Uterus (tissue), 4 donors: ENCODE data around the gene LPP. TPM values are rescaled to one million over a fixed set of nuclear protein-coding genes. Genes with fewer than 3 reads are reported as not detected.
A peak's percentile ranks its signal among the peaks of the same experiment; 100 is the strongest.

Experiments used
- DNase-seq, 2 donors: peaks; one replicate each; pipeline ENCODE4 v3.0.0-alpha.2; 2019 to 2020
- H3K27ac ChIP-seq, 2 donors: fragments of 200-600 bp; sonication (generic); 1 replicate in 1 of 2; 2 replicates in 1 of 2; pipeline ENCODE4 v1.5.1; 2016 to 2018
- H3K27me3 ChIP-seq, 2 donors: fragments of 200-600 bp; sonication (generic); one replicate each; pipeline ENCODE4 v1.5.1; 2018 to 2019; ENCODE audit warnings: control low read depth in 1 of 2
- H3K36me3 ChIP-seq, 2 donors: fragments of 200-600 bp; sonication (generic); one replicate each; pipeline ENCODE4 v1.5.1; 2019; ENCODE audit warnings: control low read depth in 1 of 2
- H3K4me1 ChIP-seq, 2 donors: fragments of 200-600 bp; sonication (generic); one replicate each; pipeline ENCODE4 v1.5.1; 2018 to 2019; ENCODE audit warnings: control low read depth in 1 of 2
- H3K4me3 ChIP-seq, 2 donors: fragments of 200-600 bp; sonication (generic); 1 replicate in 1 of 2; 2 replicates in 1 of 2; pipeline ENCODE4 v1.5.1; 2018 to 2019; ENCODE audit warnings: mild to moderate bottlenecking in 1 of 2
- H3K9me3 ChIP-seq, 2 donors: fragments of 200-600 bp; sonication (generic); one replicate each; pipeline ENCODE4 v1.5.1; 2019; ENCODE audit warnings: control low read depth in 1 of 2
- POLR2A ChIP-seq, 2 donors: fragments of 450-650 bp; IDR thresholded peaks; one replicate each; pipeline ENCODE4 v1.6.1; 2016; ENCODE audit warnings: antibody characterized with exemption in 2 of 2, mild to moderate bottlenecking in 1 of 2, moderate library complexity in 1 of 2
- intact Hi-C: fragments of 100-400 bp; cut with DNase I; formaldehyde crosslinking; loops from one replicate; pipeline ENCODE4 v1.15.1; 2023; ENCODE audit warnings: low total_unique reads
- total RNA-seq, 4 donors: library from RNA; depleted of rRNA in 3 of 4; stranded (reverse); fragments of >200 nt in 3 of 4; gene quantifications; one replicate each; pipeline versions ENCODE4 v1.1.0 to v1.2.4, GENCODE V29; 2014 to 2023
- TF ChIP-seq, protein P1 (sequence below), 4 experiments: fragments of 200-600 bp in 2 of 4; fragments of 450-650 bp in 2 of 4; sonication (generic) in 2 of 4; IDR thresholded peaks; one replicate each; pipeline ENCODE4 v1.5.1; 2016 to 2019; ENCODE audit warnings: antibody characterized with exemption in 4 of 4, mild to moderate bottlenecking in 2 of 4, moderate library complexity in 1 of 4
- donor health status: DM: yes; HTN: yes; CAD: no.

LPP gene
- total RNA-seq, 4 donors from 2014 or later = 180 to 1,374 (median 712) TPM

DNA sequence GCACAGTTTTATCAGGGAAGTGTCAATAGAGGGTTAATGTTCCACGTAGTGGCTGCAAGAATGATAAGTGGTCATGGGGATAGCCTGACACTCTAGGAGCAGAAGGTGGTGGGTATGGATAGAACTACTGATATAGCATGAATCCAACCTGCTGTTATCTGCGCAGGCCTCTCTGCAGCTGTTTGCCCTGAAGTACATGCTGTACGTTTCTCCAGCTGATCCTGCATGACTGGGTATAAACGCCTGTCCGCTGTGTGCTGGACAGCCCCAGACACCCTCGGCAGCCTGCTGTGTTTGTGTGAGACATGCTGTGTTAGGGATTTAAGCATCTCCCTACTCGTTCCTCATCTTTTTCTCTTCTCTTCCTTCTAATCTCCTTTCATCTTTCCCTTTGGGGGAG, 87.1 kb downstream of the LPP start:
- no peaks in the 10 kb centered on the region for H3K9me3 ChIP-seq
- TF ChIP-seq, protein P1, sequence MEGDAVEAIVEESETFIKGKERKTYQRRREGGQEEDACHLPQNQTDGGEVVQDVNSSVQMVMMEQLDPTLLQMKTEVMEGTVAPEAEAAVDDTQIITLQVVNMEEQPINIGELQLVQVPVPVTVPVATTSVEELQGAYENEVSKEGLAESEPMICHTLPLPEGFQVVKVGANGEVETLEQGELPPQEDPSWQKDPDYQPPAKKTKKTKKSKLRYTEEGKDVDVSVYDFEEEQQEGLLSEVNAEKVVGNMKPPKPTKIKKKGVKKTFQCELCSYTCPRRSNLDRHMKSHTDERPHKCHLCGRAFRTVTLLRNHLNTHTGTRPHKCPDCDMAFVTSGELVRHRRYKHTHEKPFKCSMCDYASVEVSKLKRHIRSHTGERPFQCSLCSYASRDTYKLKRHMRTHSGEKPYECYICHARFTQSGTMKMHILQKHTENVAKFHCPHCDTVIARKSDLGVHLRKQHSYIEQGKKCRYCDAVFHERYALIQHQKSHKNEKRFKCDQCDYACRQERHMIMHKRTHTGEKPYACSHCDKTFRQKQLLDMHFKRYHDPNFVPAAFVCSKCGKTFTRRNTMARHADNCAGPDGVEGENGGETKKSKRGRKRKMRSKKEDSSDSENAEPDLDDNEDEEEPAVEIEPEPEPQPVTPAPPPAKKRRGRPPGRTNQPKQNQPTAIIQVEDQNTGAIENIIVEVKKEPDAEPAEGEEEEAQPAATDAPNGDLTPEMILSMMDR (IDR thresholded peaks at IDR 0.05) = no peak
- TF ChIP-seq POLR2A (IDR thresholded peaks at IDR 0.05) = no peak
- peaks cover 4 to 26% of the 10 kb centered on the region in 2 donors for H3K4me1 ChIP-seq
- peak overlapping the region; percentile 48 to 66 for H3K27ac ChIP-seq
- no peaks in the 10 kb centered on the region for H3K36me3 ChIP-seq
- intact Hi-C loops = no loop called here
- H3K27me3 ChIP-seq = no peaks in the 10 kb centered on the region
- no peak overlapping the region for H3K4me3 ChIP-seq
- no peak for DNase-seq

DNA sequence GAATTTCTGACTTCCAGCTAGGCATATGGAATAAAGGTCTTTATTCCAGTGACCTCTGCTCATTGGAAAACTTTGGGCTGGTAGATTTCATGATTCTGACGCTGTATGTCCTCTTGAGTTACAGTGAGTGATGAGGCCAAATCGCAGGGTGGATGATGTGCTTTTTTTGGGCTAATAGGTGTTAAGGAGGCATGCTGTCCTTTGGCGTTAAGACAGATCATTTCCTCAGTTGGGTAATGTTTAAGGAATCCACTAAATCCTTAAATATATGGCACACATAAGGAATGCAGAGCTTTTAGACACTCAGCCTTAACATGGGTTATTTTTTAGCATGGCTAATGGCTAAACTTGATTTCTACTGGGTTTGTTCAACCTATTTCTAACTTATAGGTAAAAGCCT, 87.9 kb downstream of the LPP start:
- Histone ChIP-seq H3K4me1 (peaks cover 4 to 26% of the 10 kb centered on the region in 2 donors), H3K27me3 (no peaks in the 10 kb centered on the region), H3K9me3 (no peaks in the 10 kb centered on the region), H3K4me3 (no peak overlapping the region), H3K36me3 (no peaks in the 10 kb centered on the region), H3K27ac (peak overlapping the region; percentile 48 to 66)
- DNase-seq = no peak
- no peak for TF ChIP-seq POLR2A (IDR thresholded peaks at IDR 0.05)
- TF ChIP-seq, protein P1 (IDR thresholded peaks at IDR 0.05) = no peak
- intact Hi-C loops = no loop called here

DNA sequence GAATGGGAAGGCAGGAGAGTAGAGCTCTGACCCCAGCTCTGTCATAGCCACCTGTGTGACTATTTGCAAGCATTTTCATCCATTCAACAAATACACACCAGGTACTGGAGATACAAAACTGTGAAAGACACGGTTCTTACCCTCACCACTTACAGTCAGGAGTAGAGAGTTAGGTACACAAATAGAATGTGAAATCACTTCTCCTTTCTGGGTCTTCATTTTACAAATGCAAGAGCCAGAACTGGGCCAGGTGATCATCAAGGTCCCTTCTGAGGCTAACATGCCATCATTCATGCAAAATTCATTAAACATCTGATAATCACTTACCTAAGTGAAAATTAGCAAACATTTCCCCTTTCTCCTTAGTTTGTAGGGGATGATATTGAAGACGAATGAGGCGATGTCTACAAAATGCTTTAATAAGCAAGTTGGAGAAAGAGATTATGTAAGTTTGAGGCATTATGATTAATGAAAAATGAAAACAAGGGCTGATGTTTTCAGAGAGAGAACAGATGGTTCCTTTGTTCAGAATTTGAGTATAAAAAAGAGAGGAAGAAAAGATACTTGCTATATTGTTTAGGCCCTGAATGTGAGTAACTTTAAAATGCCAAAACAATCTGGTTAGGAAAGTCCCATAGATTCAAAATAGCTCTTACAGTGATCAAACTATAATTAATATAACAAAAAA, 88.6 kb downstream of the LPP start:
- Histone ChIP-seq H3K4me1 (peaks cover 4 to 26% of the 10 kb centered on the region in 2 donors), H3K27ac (peak overlapping the region; percentile 48 to 66), H3K9me3 (no peaks in the 10 kb centered on the region), H3K27me3 (no peaks in the 10 kb centered on the region), H3K4me3 (no peak overlapping the region), H3K36me3 (no peaks in the 10 kb centered on the region)
- no peak for TF ChIP-seq POLR2A (IDR thresholded peaks at IDR 0.05)
- TF ChIP-seq, protein P1 (IDR thresholded peaks at IDR 0.05) = no peak
- no peak for DNase-seq
- intact Hi-C loops = no loop called here

DNA sequence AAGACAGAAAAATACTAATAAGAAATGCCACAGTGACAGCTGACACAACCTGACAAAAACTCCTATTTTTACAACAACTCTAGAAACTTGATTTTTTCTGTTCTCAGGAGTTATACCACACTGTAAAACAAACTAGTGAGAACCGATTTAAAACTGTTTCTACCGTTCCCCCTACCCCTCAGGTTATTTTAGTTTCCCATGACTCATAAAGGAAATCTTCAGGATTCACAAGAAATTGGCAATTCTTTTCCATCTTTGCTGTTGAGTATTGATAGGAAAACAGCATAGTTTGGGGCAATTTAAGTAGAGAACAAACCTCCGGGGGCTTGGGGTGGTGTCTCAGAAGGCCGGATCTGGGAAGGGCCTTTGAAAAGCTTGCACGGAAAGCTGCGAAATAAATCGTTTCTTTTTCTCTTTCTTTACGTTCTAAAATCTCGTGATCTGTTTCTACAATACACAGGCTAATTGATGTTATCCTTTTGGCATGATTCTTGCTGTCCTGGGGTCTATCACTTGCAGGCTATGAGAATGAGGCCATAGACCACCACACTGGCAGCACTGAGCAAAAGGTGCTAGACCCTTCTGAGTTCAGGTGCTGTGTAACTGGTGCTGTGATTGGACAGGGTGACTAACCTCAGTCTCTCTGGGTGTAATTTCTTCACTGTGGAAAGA, 89.3 kb downstream of the LPP start:
- Histone ChIP-seq H3K27ac (peak overlapping the region; percentile 48 to 66), H3K27me3 (no peaks in the 10 kb centered on the region)
- intact Hi-C loops = no loop called here

More for the DNA sequence above, 89.3 kb downstream of the LPP start:
- no peak for DNase-seq
- no peak for TF ChIP-seq POLR2A (IDR thresholded peaks at IDR 0.05)
- TF ChIP-seq, protein P1 (IDR thresholded peaks at IDR 0.05) = no peak
- H3K4me1 ChIP-seq = peaks cover 4 to 26% of the 10 kb centered on the region in 2 donors
- no peak overlapping the region for H3K4me3 ChIP-seq
- no peaks in the 10 kb centered on the region for H3K9me3 ChIP-seq
- no peaks in the 10 kb centered on the region for H3K36me3 ChIP-seq
